ENCODE measurements around the gene RFX3. TPM values are rescaled to one million over a fixed set of nuclear protein-coding genes. Genes with fewer than 3 reads are reported as not detected.

The RFX3 gene
- total and polyA plus RNA-seq, 2 of the 13 experiments (the other 11 are each of a cell fraction or from before 2014, with no cell fraction given), result 2.7 to 5.3 TPM

- FAIRE-seq, result no peak
- no peak for TF ChIP-seq KLF15 (CRISPR knock-in tag; IDR thresholded peaks at IDR 0.05; ENCODE audit: borderline replicate concordance)
- no peak for TF ChIP-seq REST (IDR thresholded peaks at IDR 0.05; ENCODE audit: borderline replicate concordance in 1 of 2, low read depth in 1 of 2, low read length in 2 of 2)
- no peak for TF ChIP-seq ZNF468 (CRISPR knock-in tag; IDR thresholded peaks at IDR 0.05)
- no peak for TF ChIP-seq NFRKB (IDR thresholded peaks at IDR 0.05)
- no peak for TF ChIP-seq SRF (IDR thresholded peaks at IDR 0.05; ENCODE audit: low read depth, low read length)
- TF ChIP-seq ZBTB42 (CRISPR knock-in tag; IDR thresholded peaks at IDR 0.05), result no peak
- TF ChIP-seq ZNF629 (CRISPR knock-in tag; conservative IDR thresholded peaks at IDR 0.05), result no peak
- no peak for TF ChIP-seq POGZ (CRISPR knock-in tag; IDR thresholded peaks at IDR 0.05)
- no peak for TF ChIP-seq HOXD1 (CRISPR knock-in tag; IDR thresholded peaks at IDR 0.05)
- no peak for TF ChIP-seq ZNF512B (CRISPR knock-in tag; IDR thresholded peaks at IDR 0.05; ENCODE audit: borderline replicate concordance)
- no peak for TF ChIP-seq ARHGAP35 (CRISPR knock-in tag; IDR thresholded peaks at IDR 0.05; ENCODE audit: borderline replicate concordance)
- TF ChIP-seq ZNF768 (CRISPR knock-in tag; IDR thresholded peaks at IDR 0.05), result no peak
- Histone ChIP-seq H3K9me3 (ENCODE audit: low read length) (no peaks in the 10 kb centered on the region), H3K4me1 (ENCODE audit: insufficient read depth, low read length) (peaks cover 19% of the 10 kb centered on the region), H3K4me3 (replicated peaks in 1 of 3; ENCODE audit: insufficient read depth in 1 of 3, low read depth in 2 of 3, low read length in 3 of 3) (no peak overlapping the region), H2AFZ (ENCODE audit: low read length) (no peak overlapping the region), H3K27me3 (ENCODE audit: control insufficient read depth in 1 of 2, insufficient read depth in 2 of 2, low read length in 2 of 2) (no peaks in the 10 kb centered on the region), H3K4me2 (ENCODE audit: low read depth, low read length) (no peak overlapping the region), H3K9ac (ENCODE audit: insufficient read depth, low read depth, low read length) (no peak overlapping the region), H3K27ac (ENCODE audit: extremely low read length, insufficient read depth, low read length) (no peak overlapping the region), H4K20me1 (ENCODE audit: insufficient read depth, low read length) (no peaks in the 10 kb centered on the region), H3K79me2 (ENCODE audit: insufficient read depth, low read length) (peaks cover 3% of the 10 kb centered on the region), H3K36me3 (replicated peaks in 1 of 2; ENCODE audit: control insufficient read depth in 1 of 2, insufficient read depth in 2 of 2, low read length in 2 of 2) (no peaks in the 10 kb centered on the region)
- no peak for ATAC-seq
- CTCF ChIA-PET (ENCODE audit: low intra/inter-chr PET ratio, low total read pairs), result no interaction called here
- in situ Hi-C loops (cut with HindIII; ENCODE audit: extremely low pct_ligation_motif_present, low pct_unique_long_range_greater_than_20kb) (loop anchor here (25.0 kb wide), 1 partner anchor 670 kb away; the partner anchor contains the start of gene PUM3), intact Hi-C loops (cut with micrococcal nuclease; ENCODE audit: unreplicated experiment) (no loop called here)
- no peak for DNase-seq (ENCODE audit: low spot score)
- BruUV-seq (replicated peaks), result no TSS peak
- POLR2A ChIA-PET, result interaction anchor here (1.9 kb wide), 1 partner anchor 19 kb away, joined by 7 read pairs; the partner anchor contains the start of gene RFX3
- WGBS (ENCODE audit: low lambda C conversion rate), result 97% methylated on average over 6 of the region's 6 CpGs
Observed at GRCh38 chr9:3507395-3508077, 18.3 kb downstream of the RFX3 start.

Measured in HepG2 (cell line).